HL-60 (cell line): Measurements from ENCODE around the gene BHLHA9.

Experiments used
- CTCF ChIP-seq: IDR thresholded peaks from one replicate; pipeline ENCODE4 v1.5.1; 2011; ENCODE audit warnings: low read length, control low read depth, inconsistent platforms; ENCODE audit not compliant: insufficient read depth
- GABPA ChIP-seq: IDR thresholded peaks from 2 replicates; pipeline ENCODE4 v1.6.1; 2012; ENCODE audit warnings: low read depth
- POLR2AphosphoS5 ChIP-seq: IDR thresholded peaks from 2 replicates; pipeline ENCODE4 v1.6.1; 2012; ENCODE audit warnings: low read depth
- REST ChIP-seq: IDR thresholded peaks from 2 replicates; pipeline ENCODE4 v1.6.1; 2012; ENCODE audit warnings: low read depth; ENCODE audit not compliant: insufficient replicate concordance

- no peak for TF ChIP-seq CTCF
- TF ChIP-seq POLR2AphosphoS5: no peak
- TF ChIP-seq REST: no peak
- TF ChIP-seq GABPA: no peak
Measured at GRCh38 chr17:1241929-1242328, 28.3 kb upstream of the BHLHA9 start.
